GOT3 (cell line): Measurements from ENCODE around the gene ZNF579.
"Not testable (repeated sequence)": the region's sequence is repeated elsewhere in the genome, so short reads cannot be mapped to it uniquely, and the experiment has no call there.

Experiments
- DNase-seq: peaks from one replicate; lab custom pipeline; 2025; ENCODE audit warnings: mixed read lengths; lab: John Stamatoyannopoulos, UW

The ZNF579 gene

DNA sequence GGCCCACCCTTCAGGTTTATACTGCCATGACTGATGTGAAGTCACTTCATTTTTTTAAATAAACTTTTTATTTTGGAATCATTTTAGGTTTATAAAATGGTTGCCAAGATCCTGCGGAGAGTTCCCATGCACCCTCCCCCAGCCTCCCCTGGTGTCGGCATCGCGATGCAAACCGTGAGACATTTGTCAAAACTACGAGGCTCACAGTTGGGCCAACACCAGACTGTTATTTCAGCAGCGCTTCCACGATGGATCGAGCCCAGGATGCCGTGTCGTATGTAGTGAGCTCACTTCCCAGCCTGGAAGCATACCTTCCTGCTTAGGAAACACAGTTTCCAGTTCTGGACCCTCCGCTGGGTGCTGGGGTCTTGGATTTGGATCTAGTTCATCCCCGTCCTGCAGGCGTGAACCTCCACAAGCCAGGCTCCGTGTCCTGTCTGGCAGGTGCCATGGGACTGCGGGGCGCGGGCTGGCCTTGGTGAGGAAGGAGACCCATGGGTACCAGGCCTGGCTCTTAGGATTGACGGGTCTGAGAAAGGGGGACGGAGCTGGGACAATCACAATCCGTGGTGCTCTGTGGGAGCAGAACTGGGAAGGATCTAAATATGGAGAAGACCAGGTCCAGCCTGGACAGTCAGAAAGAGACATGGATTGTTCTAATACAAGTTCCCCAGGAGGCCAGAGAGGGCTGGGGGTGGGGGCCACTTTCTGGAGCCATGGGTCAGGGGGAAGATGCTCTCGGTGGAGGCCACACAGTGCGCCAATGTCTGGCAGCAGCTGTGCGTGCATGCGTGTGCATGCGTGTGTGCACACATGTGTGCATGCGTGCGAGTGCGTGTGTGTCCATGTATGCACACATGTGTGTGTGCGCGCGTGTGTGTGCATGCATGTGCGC, 41.3 kb downstream of the ZNF579 start:
- DNase-seq: no peak

DNA sequence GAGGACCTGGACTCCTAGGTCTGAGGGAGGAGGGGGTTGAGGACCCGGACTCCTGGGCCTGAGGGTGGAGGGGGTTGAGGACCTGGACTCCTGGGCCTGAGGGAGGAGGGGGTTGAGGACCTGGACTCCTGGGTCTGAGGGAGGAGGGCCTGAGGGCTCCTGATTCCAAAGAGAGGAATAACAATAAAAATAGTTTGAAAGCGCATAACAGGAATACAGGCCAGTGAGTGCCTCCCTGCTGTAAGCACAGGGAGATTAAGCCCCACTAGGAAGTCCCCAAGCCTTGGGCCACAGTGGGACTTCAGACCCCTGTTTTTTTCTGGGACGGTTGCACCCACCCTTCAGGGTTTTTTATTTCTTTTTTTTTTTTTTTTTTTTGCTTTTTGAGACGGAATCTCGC, 42.5 kb downstream of the ZNF579 start:
- DNase-seq: no peak

DNA sequence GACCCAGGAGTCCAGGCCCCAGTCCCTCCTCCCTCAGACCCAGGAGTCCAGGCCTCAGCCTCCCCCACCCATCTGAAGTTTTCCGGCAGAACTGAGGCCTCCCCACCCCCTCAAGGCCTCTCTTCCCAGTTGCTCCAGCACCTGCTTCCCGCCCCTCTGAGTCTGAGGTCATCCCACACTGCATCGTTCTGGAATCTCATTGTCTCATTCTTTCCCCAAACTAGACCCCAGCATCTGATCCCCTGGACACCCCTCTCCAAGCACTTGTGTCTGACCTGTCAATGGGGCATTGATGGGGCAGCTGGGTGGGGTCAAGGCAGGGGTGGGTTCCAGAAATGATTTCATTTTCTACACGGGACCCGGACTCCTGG, 42.9 kb downstream of the ZNF579 start:
- DNase-seq: no peak

DNA sequence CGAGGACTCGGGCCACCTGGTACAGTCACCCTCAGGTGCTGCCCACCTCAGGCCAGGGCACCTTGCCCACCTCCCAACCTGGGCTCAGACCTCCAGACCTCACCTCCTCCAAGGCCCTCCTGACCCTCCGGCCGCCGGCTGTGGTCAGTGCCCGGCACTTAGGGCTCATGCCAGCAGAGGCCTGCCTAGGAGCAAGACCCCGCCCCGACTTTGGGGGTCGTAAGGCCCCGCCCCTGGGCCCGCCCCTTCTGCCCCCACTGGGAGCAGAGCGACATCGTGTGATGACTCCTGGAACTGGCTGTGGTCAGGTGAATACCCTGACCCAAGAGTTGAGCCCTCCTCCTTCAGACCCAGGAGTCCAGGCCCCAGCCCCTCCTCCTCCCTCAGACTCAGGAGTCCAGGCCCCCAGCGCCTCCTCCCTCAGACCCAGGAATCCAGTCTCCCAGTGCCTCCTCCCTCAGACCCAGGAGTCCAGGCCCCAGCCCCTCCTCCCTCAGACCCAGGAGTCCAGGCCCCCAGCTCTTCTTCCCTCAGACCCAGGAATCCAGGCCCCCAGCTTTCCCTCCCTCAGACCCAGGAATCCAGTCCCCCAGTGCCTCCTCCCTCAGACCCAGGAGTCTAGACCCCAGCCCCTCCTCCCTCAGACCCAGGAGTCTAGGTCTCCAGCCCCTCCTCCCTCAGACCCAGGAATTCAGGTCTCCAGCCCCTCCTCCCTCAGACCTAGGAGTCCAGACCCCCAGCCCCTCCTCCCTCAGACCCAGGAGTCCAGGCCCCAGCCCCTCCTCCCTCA, 43.5 kb downstream of the ZNF579 start, which contains the start of gene SBK2:
SBK2 (minus strand) TSS at position 183 of the 790 bp plus-strand sequence. CDS start 839 bp downstream, outside the sequence.
- no peak for DNase-seq

DNA sequence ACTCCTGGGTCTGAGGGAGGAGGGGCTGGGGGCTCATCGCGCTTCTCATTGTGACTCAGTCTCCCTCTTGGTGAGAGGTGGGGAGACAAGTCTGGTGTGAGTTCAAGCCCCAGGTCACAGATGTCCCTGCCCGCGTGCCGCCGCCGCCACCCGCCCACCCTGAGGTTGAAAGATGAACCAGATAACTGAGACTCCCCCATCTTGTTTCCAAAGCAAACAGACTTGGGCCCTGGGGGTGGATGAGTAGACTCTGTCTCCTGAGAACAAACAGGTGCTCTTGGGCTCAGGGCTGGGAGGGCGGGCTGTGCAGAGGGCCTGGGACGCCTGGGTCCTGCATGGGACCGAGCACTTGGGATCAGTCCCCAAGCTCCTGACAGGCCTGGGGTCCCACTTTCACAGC, 44.3 kb downstream of the ZNF579 start:
- no peak for DNase-seq

DNA sequence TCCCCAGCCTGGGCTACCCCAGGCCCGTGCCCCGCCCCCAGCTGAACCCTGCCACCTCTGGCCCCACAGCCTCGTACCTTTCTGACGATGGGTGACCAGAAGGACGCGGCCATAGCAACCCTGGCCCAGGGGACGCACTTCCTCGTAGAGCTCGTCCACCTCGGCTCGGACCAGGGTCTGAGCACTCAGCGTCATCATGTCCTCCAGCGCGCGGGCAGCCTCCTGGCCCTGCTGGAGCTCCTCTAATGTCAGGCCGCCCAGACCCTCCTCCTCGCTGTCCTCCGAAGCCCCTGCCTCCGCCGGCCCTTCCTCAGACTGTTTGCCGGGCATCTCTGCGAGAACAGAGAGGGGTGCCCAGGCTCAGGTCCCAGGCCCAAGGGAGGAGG, 44.7 kb downstream of the ZNF579 start:
- no peak for DNase-seq

DNA sequence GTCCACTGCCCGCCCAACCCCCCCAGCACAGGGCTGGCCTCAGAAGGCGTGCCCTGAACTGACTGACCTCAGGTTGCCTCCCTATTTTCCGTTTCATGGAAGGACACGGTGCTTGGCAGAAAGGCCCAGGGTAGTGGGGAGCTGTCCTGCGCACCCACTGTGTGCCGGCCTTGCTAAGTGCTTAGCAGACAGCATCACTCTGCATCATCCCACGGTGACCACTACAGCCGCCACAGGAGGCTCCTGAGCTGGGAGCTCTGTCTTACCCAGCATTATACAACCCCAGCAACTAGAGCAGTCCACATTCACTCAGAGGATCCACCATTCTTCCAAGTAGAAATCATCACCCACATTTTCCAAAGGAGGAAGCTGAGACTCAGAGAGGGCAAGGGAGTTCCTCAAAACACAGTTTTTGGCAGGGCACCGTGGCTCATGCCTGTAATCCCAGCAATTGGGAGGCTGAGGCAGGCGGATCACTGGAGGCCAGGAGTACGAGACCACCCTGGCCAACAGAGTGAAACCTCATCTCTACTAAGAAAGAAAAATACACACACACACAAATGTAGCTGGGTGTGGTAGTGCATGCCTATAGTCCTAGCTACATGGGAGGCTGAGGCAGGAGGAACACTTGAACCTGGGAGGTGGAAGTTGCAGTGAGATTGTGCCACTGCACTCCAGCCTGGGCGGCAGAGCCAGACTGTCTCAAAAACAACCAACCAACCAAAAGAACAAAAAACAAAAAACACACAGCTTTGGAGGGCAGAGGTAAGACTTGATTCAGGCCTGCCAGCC, 45.3 kb downstream of the ZNF579 start:
- no peak for DNase-seq

DNA sequence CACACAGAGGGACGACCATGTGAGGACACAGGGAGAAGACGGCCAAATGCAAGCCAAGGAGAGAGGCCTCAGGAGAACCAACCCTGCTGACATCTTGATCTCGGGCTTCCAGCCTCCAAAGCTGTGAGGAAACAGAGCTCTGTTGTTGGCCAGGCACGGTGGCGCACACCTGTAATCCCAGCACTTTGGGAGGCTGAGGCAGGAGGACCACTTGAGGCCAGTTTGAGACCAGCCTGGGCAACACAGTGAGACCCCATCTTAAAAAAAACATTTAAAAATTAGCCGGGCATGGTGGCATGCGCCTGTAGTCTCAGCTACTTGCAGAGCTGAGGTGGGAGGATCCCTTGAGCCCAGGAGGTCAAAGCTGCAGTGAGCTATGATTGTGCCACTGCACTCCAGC, 46.4 kb downstream of the ZNF579 start:
- not testable (repeated sequence) for DNase-seq

DNA sequence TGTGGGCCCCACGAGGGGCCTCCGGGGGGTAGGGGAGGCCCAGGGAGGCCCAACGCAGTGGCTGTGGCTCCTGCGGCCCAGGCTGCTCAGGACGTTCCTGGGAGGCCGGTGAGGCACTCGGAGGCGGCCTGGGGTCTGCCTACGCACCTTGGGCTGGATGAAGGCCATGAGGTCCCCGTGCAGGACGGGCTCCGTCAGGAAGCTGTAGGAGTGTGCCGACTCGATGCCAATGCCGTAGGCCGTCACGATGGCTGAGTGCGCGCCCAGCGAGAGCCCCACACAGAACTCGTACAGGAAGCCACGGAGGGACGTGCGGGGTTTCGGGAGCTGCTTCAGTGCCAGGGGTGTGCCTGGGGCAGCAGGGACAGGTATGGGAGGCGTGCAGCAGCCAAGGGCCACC, 49.7 kb downstream of the ZNF579 start:
- no peak for DNase-seq

DNA sequence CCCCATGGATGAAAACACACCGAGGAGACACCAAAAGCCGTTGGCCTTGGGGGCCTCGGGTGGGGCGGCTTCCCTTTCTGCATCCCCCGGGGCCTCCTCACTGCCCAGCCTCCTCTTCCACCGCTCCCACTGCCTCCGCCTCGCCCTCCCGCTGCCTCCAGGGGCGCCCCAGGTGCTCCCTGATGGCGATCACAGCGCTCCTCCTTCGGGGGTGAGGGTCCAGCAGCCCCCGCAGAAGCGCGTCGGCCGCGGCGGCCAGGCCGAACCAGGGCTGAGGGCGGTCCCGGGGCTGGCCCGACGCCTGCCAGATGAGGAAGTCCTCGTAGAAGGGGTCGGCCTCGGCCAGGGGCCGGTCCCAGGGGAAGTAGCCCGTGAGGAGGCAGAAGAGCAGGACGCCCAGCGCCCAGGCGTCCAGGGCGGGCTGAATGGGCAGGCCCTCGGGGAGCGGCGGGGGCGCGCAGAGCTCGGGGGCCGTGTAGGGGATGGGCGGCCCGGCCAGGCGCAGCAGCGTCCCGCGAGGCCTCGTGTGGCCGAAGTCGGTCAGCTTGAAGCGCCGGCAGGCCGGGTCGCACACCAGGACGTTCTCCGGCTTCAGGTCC, 50.9 kb downstream of the ZNF579 start:
- no peak for DNase-seq

DNA sequence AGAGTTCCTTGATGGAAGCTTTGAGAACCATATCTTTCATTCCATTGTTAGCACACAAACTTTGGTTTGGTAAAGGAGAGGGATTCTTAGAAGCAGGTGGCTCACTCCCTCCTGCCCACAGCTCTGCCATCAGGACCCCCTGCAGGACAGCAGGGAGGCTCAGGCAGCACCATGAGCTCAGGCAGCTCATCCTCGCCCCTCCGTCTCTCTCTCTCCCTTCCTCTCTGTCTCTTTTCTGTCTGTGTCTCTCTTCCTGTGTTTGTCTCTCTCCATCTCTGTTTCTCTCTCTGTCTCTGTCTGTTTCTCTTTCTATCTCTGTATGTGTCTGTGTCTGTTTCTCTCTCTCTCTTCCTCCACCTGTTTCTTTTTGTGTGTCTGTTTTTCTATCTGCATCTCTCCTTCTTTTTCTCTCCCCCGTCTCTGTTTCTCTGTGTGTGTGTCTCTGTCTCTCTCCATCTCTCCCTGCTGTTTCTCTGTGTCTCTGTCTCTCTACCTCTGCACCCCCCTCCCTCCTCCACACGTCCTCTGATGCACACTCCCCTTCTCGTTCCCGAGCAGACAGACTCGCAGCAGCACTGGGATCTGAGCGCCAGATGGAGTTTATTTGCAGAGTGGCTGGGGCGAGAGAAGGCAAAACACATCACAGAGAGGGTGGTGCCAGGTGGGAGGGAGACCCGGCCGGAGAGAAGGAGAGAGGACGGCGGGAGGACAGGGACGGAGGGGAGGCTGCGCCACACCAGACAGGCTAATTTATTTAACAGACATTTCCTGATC, 52.4 kb downstream of the ZNF579 start:
- DNase-seq: no peak

DNA sequence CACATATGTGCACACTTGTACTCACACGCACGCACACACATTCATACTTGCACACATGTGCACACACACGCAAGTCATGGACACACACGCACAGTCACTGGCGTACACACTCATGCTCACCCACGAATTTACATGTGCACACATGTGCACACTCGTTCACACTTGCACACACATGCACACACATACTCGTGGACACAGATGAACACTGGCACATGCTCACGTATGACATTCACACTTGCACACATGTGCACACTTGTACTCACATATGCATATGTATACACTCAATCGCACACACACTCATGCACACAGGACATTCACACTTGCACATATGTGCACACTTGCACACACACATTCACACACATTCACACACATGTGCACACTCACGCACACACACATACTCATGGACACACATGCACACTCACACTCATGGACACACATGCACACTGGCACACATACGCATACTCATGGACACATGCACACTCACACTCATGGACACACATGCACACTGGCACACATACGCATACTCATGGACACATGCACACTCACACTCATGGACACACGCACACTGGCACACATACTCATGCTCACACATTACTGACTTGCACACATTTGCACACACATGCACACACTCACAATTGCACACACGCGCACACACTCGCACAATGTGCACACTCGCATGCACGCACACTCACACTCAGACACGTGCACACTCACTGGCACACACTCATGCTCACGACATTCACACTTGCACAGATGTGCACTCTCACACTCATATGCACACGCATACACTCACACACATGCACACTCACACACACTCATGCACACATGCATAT, 53.2 kb downstream of the ZNF579 start:
- no peak for DNase-seq
